Measurements from ENCODE around the gene EXT2.

The EXT2 gene

DNA sequence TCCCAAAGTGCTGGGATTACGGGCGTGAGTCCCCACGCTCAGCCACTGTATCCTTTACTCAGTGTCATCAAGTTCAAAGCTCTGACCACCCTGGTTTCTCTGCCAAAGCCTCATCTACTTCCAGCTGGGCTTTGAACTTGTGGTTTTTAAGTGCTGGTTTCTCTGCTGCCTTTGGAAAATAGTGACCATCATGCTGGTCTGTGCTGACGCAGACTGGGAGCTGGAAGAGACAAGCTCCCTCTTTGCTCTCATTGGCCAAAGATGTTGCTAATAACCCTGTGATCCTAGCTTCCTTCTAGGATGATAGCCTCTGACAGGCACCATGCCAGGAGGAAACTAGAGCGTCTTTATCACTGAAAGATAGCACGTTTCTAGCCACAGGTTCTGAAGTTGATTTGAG is 152.0 kb downstream of the EXT2 start:
- no peak overlapping the region for H3K27ac ChIP-seq
- TF ChIP-seq, protein P1, sequence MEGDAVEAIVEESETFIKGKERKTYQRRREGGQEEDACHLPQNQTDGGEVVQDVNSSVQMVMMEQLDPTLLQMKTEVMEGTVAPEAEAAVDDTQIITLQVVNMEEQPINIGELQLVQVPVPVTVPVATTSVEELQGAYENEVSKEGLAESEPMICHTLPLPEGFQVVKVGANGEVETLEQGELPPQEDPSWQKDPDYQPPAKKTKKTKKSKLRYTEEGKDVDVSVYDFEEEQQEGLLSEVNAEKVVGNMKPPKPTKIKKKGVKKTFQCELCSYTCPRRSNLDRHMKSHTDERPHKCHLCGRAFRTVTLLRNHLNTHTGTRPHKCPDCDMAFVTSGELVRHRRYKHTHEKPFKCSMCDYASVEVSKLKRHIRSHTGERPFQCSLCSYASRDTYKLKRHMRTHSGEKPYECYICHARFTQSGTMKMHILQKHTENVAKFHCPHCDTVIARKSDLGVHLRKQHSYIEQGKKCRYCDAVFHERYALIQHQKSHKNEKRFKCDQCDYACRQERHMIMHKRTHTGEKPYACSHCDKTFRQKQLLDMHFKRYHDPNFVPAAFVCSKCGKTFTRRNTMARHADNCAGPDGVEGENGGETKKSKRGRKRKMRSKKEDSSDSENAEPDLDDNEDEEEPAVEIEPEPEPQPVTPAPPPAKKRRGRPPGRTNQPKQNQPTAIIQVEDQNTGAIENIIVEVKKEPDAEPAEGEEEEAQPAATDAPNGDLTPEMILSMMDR (IDR thresholded peaks at IDR 0.05) = no peak
- TF ChIP-seq ZFX (IDR thresholded peaks at IDR 0.05; ENCODE audit: borderline replicate concordance) = no peak

DNA sequence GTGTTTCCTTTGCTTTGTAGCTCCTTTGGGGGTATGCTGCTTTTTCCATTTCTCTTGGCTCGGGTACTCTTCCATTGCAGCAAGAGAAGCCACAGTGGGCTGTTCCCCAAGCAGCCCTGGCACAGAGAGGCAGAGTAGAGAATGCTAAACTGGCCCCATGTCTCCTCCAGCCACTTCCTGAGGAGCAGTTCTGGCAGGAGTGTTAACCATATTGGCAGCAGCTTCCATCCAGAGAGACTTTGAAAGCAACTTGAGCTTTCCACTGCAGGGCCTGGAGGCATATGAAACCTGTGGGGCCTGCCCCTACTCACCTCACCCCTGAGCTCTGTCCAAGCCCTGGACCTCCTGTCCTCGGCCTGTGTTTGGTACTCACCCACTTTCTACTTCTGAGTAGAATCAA is 152.6 kb downstream of the EXT2 start:
- no peak overlapping the region for H3K27ac ChIP-seq

DNA sequence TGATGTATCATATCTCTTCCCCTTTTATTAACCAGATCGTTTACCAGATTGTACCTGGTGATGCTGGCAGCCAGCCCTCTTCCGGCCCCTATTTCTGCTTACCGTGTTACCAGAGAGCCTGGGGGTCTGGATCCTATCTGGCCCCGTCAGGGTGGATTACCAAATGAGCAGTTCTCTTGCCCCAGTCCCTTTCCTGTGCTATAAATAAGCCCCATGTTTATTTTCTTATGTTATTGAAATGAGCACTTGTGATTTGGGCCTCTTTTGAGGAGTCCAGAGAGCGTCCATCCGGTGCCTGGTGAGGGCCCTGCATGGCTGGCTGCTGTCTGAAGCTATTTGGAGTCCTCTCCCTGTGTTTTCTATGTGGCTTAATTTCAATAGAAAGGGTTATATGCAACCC is 154.9 kb downstream of the EXT2 start:
- no peak for TF ChIP-seq ZFX (IDR thresholded peaks at IDR 0.05; ENCODE audit: borderline replicate concordance)
- TF ChIP-seq, protein P1 (IDR thresholded peaks at IDR 0.05) = no peak
- no peak overlapping the region for H3K27ac ChIP-seq

More for the DNA sequence above, 152.6 kb downstream of the EXT2 start:
- no peak for TF ChIP-seq ZFX (IDR thresholded peaks at IDR 0.05; ENCODE audit: borderline replicate concordance)
- TF ChIP-seq, protein P1 (IDR thresholded peaks at IDR 0.05) = no peak

DNA sequence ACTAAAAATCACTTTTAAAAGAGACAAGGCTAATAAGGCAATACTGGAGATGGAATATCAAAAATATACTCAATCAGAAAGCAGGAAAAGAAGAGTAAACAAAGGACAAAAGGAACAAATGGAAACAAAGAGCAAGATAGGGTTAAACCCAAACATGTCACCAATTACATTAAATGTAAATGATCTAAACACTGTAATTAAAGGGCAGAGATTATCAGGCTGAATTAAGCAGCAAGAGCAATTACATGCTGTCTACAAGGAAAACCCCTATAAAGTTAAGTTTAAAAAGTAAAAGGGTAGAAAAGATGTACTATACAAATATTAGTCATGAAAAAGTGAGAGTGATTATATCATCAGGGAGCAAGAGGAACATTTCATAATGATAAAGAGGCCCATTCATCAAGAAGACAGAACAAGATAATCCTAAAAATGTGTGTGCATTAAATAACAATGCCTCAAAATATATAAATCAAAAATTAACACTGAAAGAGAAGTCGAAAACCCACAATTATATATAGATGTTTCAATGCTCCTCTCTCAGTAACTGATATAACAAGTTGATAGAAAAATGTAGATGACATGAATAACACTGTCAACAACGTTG is 157.6 kb downstream of the EXT2 start:
- no peak for TF ChIP-seq ZFX (IDR thresholded peaks at IDR 0.05; ENCODE audit: borderline replicate concordance)
- TF ChIP-seq, protein P1 (IDR thresholded peaks at IDR 0.05) = no peak
- H3K27ac ChIP-seq = no peak overlapping the region

DNA sequence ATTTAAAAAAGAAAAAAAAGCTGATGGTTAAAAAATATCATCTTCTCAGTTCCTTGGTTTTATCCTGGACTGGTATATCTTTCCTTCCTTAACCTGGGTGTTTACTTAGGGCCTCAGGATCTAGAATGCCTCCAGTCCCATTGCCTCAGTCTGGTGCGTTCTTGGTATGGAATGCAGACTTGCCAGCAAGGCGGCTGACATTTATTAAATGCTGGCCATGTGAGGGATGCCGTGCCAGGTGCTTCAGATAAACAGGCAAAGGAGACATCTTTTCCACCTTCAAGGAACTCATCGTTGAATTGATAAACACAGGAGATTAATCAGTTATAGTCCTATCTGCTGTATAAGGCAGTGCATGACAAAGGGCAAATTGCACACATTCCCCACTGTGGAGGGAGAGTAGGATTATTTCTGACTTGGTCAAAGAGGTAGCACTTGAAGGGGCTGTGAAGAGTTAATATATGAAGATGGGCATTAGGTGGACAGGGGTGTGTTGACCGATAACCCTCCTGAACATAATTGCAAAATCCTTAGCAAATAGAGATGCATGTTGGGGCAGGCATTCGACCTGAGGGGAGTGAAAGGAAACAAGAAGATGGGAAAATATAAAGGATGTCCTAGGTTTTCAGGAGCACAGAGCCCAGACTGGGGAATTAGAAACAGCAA is 160.1 kb downstream of the EXT2 start:
- TF ChIP-seq, protein P1 (IDR thresholded peaks at IDR 0.05) = no peak
- H3K27ac ChIP-seq = no peak overlapping the region

DNA sequence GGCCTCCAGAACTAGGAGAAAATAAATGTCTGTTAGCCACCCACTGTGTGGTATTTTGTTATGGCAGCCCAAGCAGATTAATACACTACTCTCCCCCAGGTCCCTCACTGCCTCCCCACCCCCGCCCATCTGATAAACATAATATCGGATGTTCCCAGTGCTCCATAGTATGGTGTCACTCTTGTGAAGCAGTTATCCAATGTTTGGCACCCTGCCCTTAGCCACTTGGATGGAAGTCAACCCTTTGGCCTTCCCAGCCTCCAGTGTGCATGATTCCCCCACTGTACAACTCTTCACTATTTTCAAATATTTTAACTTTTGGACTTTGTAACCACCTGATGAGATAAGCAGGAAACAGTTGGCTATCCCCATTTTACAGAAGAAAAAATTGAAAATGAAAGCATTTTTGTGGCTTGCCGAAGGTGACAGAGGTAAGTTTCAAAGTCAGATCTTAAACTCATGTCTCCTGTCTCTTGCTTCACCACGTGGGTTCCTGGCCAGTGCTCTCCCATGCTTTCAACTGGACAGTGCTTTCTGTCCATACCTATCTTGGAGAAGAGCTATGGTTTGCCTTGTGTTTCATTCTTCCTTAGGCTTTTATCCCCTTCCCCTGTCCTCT is 161.3 kb downstream of the EXT2 start:
- TF ChIP-seq, protein P1 (IDR thresholded peaks at IDR 0.05) = no peak
- no peak for TF ChIP-seq ZFX (IDR thresholded peaks at IDR 0.05; ENCODE audit: borderline replicate concordance)
- no peak overlapping the region for H3K27ac ChIP-seq

Data from 22Rv1 (cell line).